Right cardiac atrium (tissue), 5 donors: ENCODE measurements around the gene ZRANB2. TPM values are rescaled to one million over a fixed set of nuclear protein-coding genes. Genes with fewer than 3 reads are reported as not detected.
A peak's percentile ranks its signal among the peaks of the same experiment; 100 is the strongest.

Experiments
- ATAC-seq, 2 donors: fragments of 200-7000 bp; cut with Tn5 transposase; one replicate each; pipeline versions ENCODE4 v1.8.0 to v1.9.1; 2020; ENCODE audit warnings: moderate library complexity in 2 of 2, mild to moderate bottlenecking in 1 of 2
- DNase-seq, 3 donors: peaks; one replicate each; pipeline ENCODE4 v3.0.0-alpha.2; 2020
- H3K27ac ChIP-seq: one replicate; pipeline ENCODE4 v1.5.1; 2013; ENCODE audit warnings: mild to moderate bottlenecking, low read length, control low read depth, moderate library complexity
- H3K27me3 ChIP-seq: one replicate; pipeline ENCODE4 v1.6.1; 2013; ENCODE audit not compliant: control insufficient read depth, insufficient read depth
- H3K4me1 ChIP-seq: one replicate; pipeline ENCODE4 v1.6.1; 2013; ENCODE audit warnings: low read length; ENCODE audit not compliant: control insufficient read depth, insufficient read depth
- H3K4me3 ChIP-seq: one replicate; pipeline ENCODE4 v1.5.1; 2013; ENCODE audit warnings: low read length, control low read depth
- H3K9me3 ChIP-seq: one replicate; pipeline ENCODE4 v1.6.1; 2013; ENCODE audit warnings: low read length; ENCODE audit not compliant: control insufficient read depth
- WGBS: extraction: QIAGEN DNeasy Blood & Tissue Kit; methylation state at CpG from one replicate; pipeline ENCODE4 v1.1.7; 2013; 5-methylcytosine and 5-hydroxymethylcytosine counted together
- intact Hi-C, 4 donors: fragments of 100-400 bp; cut with DNase I; formaldehyde crosslinking; loops; one replicate each; pipeline versions ENCODE4 v1.11.0 to v1.14.0; 2022 to 2023
- polyA plus RNA-seq: library from polyadenylated mRNA; stranded (reverse); fragments of 200-250 nt; gene quantifications from one replicate; pipeline ENCODE4 v1.2.3, GENCODE V29; 2013
- total RNA-seq, 4 donors: library from RNA; stranded (reverse); fragmentation: NEBNext Ultra II Directional; extraction: Animal tissue kit (Norgen Biotek cat#: 25700); gene quantifications; one replicate each; pipeline ENCODE4 v1.2.1, GENCODE V29; 2021
- donor health status: healthy with polysubstance abuse.
- donor health status: DM: no; HTN: yes; CAD: no.
- donor health status: DM: no; HTN: no; CAD: no.
- donor health status: DM: no; HTN: yes; CAD: no; lungs with severe emphysema.
- donor health status: DM: yes; HTN: yes; CAD: no.

ZRANB2 gene
- total and polyA plus RNA-seq, 5 donors, result 45.9 to 67.1 (median 59.1) TPM

GRCh38 chr1:71071720-71072119 is 9.1 kb downstream of the ZRANB2 start:
- H3K4me3 ChIP-seq, result no peak overlapping the region
- no peak overlapping the region for H3K27ac ChIP-seq
- intact Hi-C loops, result no loop called here

GRCh38 chr1:71068325-71069240 is 12.3 kb downstream of the ZRANB2 start:
- H3K4me1 ChIP-seq, result no peaks in the 10 kb centered on the region
- no peaks in the 10 kb centered on the region for H3K27me3 ChIP-seq
- ATAC-seq (no peak), DNase-seq (no peak)
- 81% methylated on average over 6 of the region's 6 CpGs for WGBS
- no peaks in the 10 kb centered on the region for H3K9me3 ChIP-seq
- intact Hi-C loops, result no loop called here
- H3K27ac ChIP-seq, result no peak overlapping the region
- no peak overlapping the region for H3K4me3 ChIP-seq

More at GRCh38 chr1:71071720-71072119, 9.1 kb downstream of the ZRANB2 start:
- ATAC-seq, result peak in 1 of 2 donors; percentile 50
- Histone ChIP-seq H3K4me1 (no peaks in the 10 kb centered on the region), H3K9me3 (no peaks in the 10 kb centered on the region), H3K27me3 (no peaks in the 10 kb centered on the region)
- 63% methylated on average over 4 of the region's 4 CpGs for WGBS
- no peak for DNase-seq

- Histone ChIP-seq H3K27ac (no peak overlapping the region), H3K4me1 (no peaks in the 10 kb centered on the region), H3K27me3 (no peaks in the 10 kb centered on the region), H3K9me3 (no peaks in the 10 kb centered on the region), H3K4me3 (no peak overlapping the region)
- ATAC-seq (peak in 1 of 2 donors; percentile 20), DNase-seq (peak in 1 of 3 donors; percentile 52)
- intact Hi-C loops, result loop anchor here in 1 of 4 donors (5.0 kb wide), 1 partner anchor 527 kb away; no protein-coding TSS in a partner anchor
- WGBS, result 74% methylated on average over 6 of the region's 6 CpGs
These were observed 26.0 kb downstream of the ZRANB2 start for GRCh38 chr1:71054791-71055190.

- ATAC-seq, result peak; percentile 61 to 67
- Histone ChIP-seq H3K27me3 (no peaks in the 10 kb centered on the region), H3K4me3 (no peak overlapping the region), H3K4me1 (no peaks in the 10 kb centered on the region), H3K9me3 (no peaks in the 10 kb centered on the region), H3K27ac (no peak overlapping the region)
- WGBS, result 75% methylated on average over 15 of the region's 15 CpGs
- peak in 2 of 3 donors; percentile 49 to 61 for DNase-seq
- intact Hi-C loops, result loop anchor here in 1 of 4 donors (5.0 kb wide), 1 partner anchor 527 kb away; no protein-coding TSS in a partner anchor
These were observed 26.5 kb downstream of the ZRANB2 start for GRCh38 chr1:71054281-71054731.

GRCh38 chr1:71053758-71054157 is 27.1 kb downstream of the ZRANB2 start:
- 65% methylated on average over 7 of the region's 7 CpGs for WGBS
- H3K4me3 ChIP-seq, result no peak overlapping the region
- H3K9me3 ChIP-seq, result no peaks in the 10 kb centered on the region
- no peaks in the 10 kb centered on the region for H3K4me1 ChIP-seq
- ATAC-seq (peak; percentile 30 to 44), DNase-seq (peak in 1 of 3 donors; percentile 29)
- no peak overlapping the region for H3K27ac ChIP-seq
- intact Hi-C loops, result loop anchor here in 1 of 4 donors (5.0 kb wide), 1 partner anchor 526 kb away; no protein-coding TSS in a partner anchor
- no peaks in the 10 kb centered on the region for H3K27me3 ChIP-seq

- Histone ChIP-seq H3K4me1 (no peaks in the 10 kb centered on the region), H3K4me3 (no peak overlapping the region), H3K9me3 (no peaks in the 10 kb centered on the region), H3K27ac (no peak overlapping the region), H3K27me3 (no peaks in the 10 kb centered on the region)
- intact Hi-C loops, result loop anchor here in 1 of 4 donors (5.0 kb wide), 1 partner anchor 526 kb away; no protein-coding TSS in a partner anchor
- no peak for ATAC-seq
- 74% methylated on average over 1 of the region's 1 CpG for WGBS
- no peak for DNase-seq
These were observed 27.7 kb downstream of the ZRANB2 start for GRCh38 chr1:71053146-71053545.

- Histone ChIP-seq H3K4me1 (no peaks in the 10 kb centered on the region), H3K9me3 (no peaks in the 10 kb centered on the region), H3K4me3 (no peak overlapping the region), H3K27ac (no peak overlapping the region), H3K27me3 (no peaks in the 10 kb centered on the region)
- intact Hi-C loops, result loop anchor here (2.0 to 5.0 kb wide), 3 partner anchors 363 to 523 kb away; no protein-coding TSS in a partner anchor
- WGBS, result 4% methylated on average over 1 of the region's 1 CpG
- ATAC-seq (peak; percentile 27 to 50), DNase-seq (no peak)
These were observed 30.8 kb downstream of the ZRANB2 start for GRCh38 chr1:71049951-71050598.

- ATAC-seq (peak; percentile 80 to 84), DNase-seq (peak; percentile 82 to 90 (median 88))
- intact Hi-C loops, result loop anchor here in 3 of 4 donors (5.0 kb wide), 2 partner anchors 361 to 521 kb away; no protein-coding TSS in a partner anchor
- no peaks in the 10 kb centered on the region for H3K9me3 ChIP-seq
- H3K27me3 ChIP-seq, result no peaks in the 10 kb centered on the region
- H3K27ac ChIP-seq, result no peak within 1 kb of the TSS
- 7% methylated on average over 56 of the region's 56 CpGs for WGBS
- H3K4me1 ChIP-seq, result no peaks in the 10 kb centered on the region
- H3K4me3 ChIP-seq, result peak within 1 kb of the TSS; percentile 43
These were observed 32.9 kb downstream of the ZRANB2 start, which contains the start of gene PTGER3 for GRCh38 chr1:71047635-71048607. Gene PTGER3, minus strand, starts transcription at chr1:71047816. Its CDS starts 239 bp downstream, at chr1:71047577.

GRCh38 chr1:71046891-71047634 is 33.8 kb downstream of the ZRANB2 start:
- Histone ChIP-seq H3K4me3 (peak overlapping the region; percentile 43), H3K4me1 (no peaks in the 10 kb centered on the region), H3K27me3 (no peaks in the 10 kb centered on the region), H3K9me3 (no peaks in the 10 kb centered on the region), H3K27ac (no peak overlapping the region)
- DNase-seq, result peak in 2 of 3 donors; percentile 50 to 68
- 3% methylated on average over 73 of the region's 73 CpGs for WGBS
- intact Hi-C loops, result loop anchor here in 3 of 4 donors (5.0 kb wide), 2 partner anchors 360 to 520 kb away; no protein-coding TSS in a partner anchor
- ATAC-seq, result peak; percentile 60 to 64
